Ishikawa (cell line): ENCODE results near the gene TSR1.

Source experiments
- CEBPB ChIP-seq: IDR thresholded peaks from 2 replicates; pipeline ENCODE4 v1.6.1; 2012
- RAD21 ChIP-seq: IDR thresholded peaks from 2 replicates; pipeline ENCODE4 v1.6.1; 2012; ENCODE audit warnings: low read depth
- TAF1 ChIP-seq: IDR thresholded peaks from 2 replicates; pipeline ENCODE4 v1.6.1; 2012; ENCODE audit warnings: low read depth, mild to moderate bottlenecking
- TF ChIP-seq, protein P1 (sequence below): IDR thresholded peaks from 2 replicates; pipeline ENCODE4 v1.6.1; 2012; ENCODE audit warnings: low read depth, mild to moderate bottlenecking

DNA sequence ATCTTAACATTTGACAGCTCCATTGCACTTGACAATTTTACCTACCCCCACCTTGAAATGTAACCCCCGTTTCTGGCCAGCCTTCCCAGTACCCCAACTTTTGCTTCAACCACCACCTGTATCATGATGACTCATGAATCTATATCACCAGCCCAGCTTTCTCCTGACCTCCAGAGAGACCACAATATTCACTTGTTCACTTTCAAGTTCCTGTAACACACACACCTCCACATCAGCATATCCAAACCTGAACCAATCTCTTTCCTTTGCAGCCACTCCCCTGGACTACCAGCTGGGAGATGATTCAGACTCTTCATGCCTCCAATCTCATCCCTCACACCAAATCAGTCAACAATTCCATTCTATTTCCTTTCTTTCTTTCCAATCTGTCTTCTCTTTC, 40.7 kb downstream of the TSR1 start:
- TF ChIP-seq, protein P1, sequence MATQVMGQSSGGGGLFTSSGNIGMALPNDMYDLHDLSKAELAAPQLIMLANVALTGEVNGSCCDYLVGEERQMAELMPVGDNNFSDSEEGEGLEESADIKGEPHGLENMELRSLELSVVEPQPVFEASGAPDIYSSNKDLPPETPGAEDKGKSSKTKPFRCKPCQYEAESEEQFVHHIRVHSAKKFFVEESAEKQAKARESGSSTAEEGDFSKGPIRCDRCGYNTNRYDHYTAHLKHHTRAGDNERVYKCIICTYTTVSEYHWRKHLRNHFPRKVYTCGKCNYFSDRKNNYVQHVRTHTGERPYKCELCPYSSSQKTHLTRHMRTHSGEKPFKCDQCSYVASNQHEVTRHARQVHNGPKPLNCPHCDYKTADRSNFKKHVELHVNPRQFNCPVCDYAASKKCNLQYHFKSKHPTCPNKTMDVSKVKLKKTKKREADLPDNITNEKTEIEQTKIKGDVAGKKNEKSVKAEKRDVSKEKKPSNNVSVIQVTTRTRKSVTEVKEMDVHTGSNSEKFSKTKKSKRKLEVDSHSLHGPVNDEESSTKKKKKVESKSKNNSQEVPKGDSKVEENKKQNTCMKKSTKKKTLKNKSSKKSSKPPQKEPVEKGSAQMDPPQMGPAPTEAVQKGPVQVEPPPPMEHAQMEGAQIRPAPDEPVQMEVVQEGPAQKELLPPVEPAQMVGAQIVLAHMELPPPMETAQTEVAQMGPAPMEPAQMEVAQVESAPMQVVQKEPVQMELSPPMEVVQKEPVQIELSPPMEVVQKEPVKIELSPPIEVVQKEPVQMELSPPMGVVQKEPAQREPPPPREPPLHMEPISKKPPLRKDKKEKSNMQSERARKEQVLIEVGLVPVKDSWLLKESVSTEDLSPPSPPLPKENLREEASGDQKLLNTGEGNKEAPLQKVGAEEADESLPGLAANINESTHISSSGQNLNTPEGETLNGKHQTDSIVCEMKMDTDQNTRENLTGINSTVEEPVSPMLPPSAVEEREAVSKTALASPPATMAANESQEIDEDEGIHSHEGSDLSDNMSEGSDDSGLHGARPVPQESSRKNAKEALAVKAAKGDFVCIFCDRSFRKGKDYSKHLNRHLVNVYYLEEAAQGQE: no peak
- TF ChIP-seq TAF1 (no peak), RAD21 (no peak), CEBPB (no peak)
